A549 (cell line): ENCODE measurements around the gene NAV2.

Source experiments
- CTCF ChIP-seq: fragments of >200 bp; sonication (Bioruptor Twin); formaldehyde crosslinking; IDR thresholded peaks from 3 replicates; pipeline ENCODE4 v1.5.1; 2016
- EP300 ChIP-seq, 2 experiments: fragments of >200 bp; sonication (Bioruptor Twin); formaldehyde crosslinking; IDR thresholded peaks; 2 replicates in 1 of 2; 3 replicates in 1 of 2; pipeline ENCODE4 v1.6.1; 2016 to 2017
- JUN ChIP-seq, 2 experiments: fragments of >200 bp; sonication (Bioruptor Twin); formaldehyde crosslinking; IDR thresholded peaks; 2 replicates in 1 of 2; 3 replicates in 1 of 2; pipeline ENCODE4 v1.6.1; 2016 to 2017
- POLR2A ChIP-seq: IDR thresholded peaks from 2 replicates; pipeline ENCODE4 v1.6.1; 2012; ENCODE audit warnings: mild to moderate bottlenecking, low read length
- RAD21 ChIP-seq, 2 experiments: fragments of >200 bp in 1 of 2; sonication (Bioruptor Twin) in 1 of 2; formaldehyde crosslinking in 1 of 2; IDR thresholded peaks in 1 of 2; conservative IDR thresholded peaks in 1 of 2; 2 replicates in 1 of 2; 3 replicates in 1 of 2; pipeline ENCODE4 v1.6.1; 2012 to 2018; ENCODE audit warnings: inconsistent platforms in 1 of 2
- REST ChIP-seq: fragments of 200-600 bp; sonication (generic); IDR thresholded peaks from 2 replicates; pipeline ENCODE4 v1.6.1; 2016; ENCODE audit warnings: antibody characterized with exemption, mild to moderate bottlenecking, moderate library complexity
- USF2 ChIP-seq: fragments of 450-650 bp; IDR thresholded peaks from 2 replicates; pipeline ENCODE4 v1.6.1; 2014; ENCODE audit warnings: antibody characterized with exemption
- TF ChIP-seq, protein P1 (sequence below): fragments of 250-450 bp; sonication (Bioruptor Pico); IDR thresholded peaks from 2 replicates; pipeline ENCODE4 v1.5.0; 2021; ENCODE audit warnings: mild to moderate bottlenecking, moderate library complexity, borderline replicate concordance

- TF ChIP-seq CTCF, result no peak
- no peak for TF ChIP-seq EP300 (IDR thresholded peaks at IDR 0.05)
- no peak for TF ChIP-seq RAD21 (conservative IDR thresholded peaks at IDR 0.05 in 1 of 2, IDR thresholded peaks at IDR 0.05 in 1 of 2)
- TF ChIP-seq, protein P1, sequence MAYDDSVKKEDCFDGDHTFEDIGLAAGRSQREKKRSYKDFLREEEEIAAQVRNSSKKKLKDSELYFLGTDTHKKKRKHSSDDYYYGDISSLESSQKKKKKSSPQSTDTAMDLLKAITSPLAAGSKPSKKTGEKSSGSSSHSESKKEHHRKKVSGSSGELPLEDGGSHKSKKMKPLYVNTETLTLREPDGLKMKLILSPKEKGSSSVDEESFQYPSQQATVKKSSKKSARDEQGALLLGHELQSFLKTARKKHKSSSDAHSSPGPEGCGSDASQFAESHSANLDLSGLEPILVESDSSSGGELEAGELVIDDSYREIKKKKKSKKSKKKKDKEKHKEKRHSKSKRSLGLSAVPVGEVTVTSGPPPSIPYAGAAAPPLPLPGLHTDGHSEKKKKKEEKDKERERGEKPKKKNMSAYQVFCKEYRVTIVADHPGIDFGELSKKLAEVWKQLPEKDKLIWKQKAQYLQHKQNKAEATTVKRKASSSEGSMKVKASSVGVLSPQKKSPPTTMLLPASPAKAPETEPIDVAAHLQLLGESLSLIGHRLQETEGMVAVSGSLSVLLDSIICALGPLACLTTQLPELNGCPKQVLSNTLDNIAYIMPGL (CRISPR knock-in tag), result no peak
- no peak for TF ChIP-seq POLR2A
- no peak for TF ChIP-seq REST
- no peak for TF ChIP-seq USF2
- TF ChIP-seq JUN (IDR thresholded peaks at IDR 0.05), result no peak
These were observed 308.1 kb downstream of the NAV2 start for GRCh38 chr11:20020716-20021115.
